Stimulated activated effector memory CD8-positive, alpha-beta T cell treated with anti-CD3 and anti-CD28 coated beads, Interleukin-12 subunit alpha, Interleukin-12 subunit beta, amount 100 ng/mL, for 72 hours (primary cell): ENCODE results near the gene EML6.
A peak's percentile ranks its signal among the peaks of the same experiment; 100 is the strongest.

Source experiments
- ATAC-seq: fragments of 150-1000 bp; cut with Tn5 transposase; 2 replicates; pipeline ENCODE4 v1.10.0; 2021
- DNase-seq, 2 donors: peaks; one replicate each; pipeline ENCODE4 v3.0.0; 2021 to 2022; ENCODE audit warnings: low spot score in 2 of 2
- H3K27ac Mint-ChIP-seq: one replicate; pipeline ENCODE4 v1.8.0; 2022; ENCODE audit warnings: mild to moderate bottlenecking, mixed read lengths
- H3K36me3 Mint-ChIP-seq: one replicate; pipeline ENCODE4 v1.8.0; 2022; ENCODE audit warnings: mild to moderate bottlenecking, mixed read lengths
- H3K4me1 Mint-ChIP-seq: one replicate; pipeline ENCODE4 v1.8.0; 2022; ENCODE audit warnings: mixed read lengths
- H3K4me3 Mint-ChIP-seq: one replicate; pipeline ENCODE4 v1.8.0; 2022; ENCODE audit warnings: mild to moderate bottlenecking, mixed read lengths
- H3K9me3 Mint-ChIP-seq: one replicate; pipeline ENCODE4 v1.8.0; 2022; ENCODE audit warnings: mixed read lengths

EML6 gene

DNA sequence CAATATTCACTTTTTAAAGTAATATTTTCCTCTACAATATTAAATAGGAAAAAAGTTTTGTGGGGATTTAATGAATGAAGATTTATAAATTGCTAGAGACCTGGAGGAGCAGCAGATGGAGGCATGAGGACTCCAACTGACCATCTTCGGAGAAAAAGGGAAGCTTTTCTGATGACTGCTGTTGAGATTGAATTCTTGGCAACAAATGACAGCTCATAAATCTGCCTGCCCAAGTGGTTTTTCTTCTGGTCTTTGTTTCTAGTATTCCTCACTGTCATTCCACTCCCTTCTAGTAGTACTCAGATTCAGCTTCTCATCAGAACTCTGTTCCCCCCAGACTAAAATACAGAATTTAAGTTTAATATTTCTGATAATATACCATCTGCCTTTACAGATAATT is 157.0 kb downstream of the EML6 start:
- Mint-ChIP-seq H3K9me3 (no peaks in the 10 kb centered on the region), H3K27ac (no peak overlapping the region), H3K4me3 (no peak overlapping the region), H3K4me1 (no peaks in the 10 kb centered on the region), H3K36me3 (no peaks in the 10 kb centered on the region)
- no peak for DNase-seq
- no peak for ATAC-seq

DNA sequence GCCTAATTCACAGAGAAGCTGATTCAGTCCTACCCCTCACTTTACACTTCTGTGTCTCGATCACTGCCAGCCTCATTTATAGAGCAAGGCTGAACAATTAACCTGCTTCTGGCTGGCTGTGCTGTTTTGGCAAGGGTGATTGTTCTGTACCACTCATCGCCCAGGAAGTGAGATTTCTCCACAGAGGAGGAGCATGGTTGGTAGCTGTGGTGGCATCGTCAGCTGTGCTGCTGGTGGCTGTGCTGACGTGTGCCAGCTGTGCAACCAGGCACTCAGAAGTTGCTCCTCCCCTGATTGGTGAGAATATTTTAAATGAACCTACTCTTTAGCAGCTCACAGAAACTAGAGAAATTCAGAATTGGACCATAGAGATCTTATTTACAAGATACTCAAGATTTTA is 158.3 kb downstream of the EML6 start:
- no peak overlapping the region for H3K27ac Mint-ChIP-seq
- H3K36me3 Mint-ChIP-seq: no peaks in the 10 kb centered on the region
- DNase-seq: no peak
- no peak overlapping the region for H3K4me3 Mint-ChIP-seq
- no peaks in the 10 kb centered on the region for H3K9me3 Mint-ChIP-seq
- ATAC-seq: peak; percentile 66
- no peaks in the 10 kb centered on the region for H3K4me1 Mint-ChIP-seq

- no peak overlapping the region for H3K27ac Mint-ChIP-seq
- DNase-seq (no peak), ATAC-seq (no peak)
- no peak overlapping the region for H3K4me3 Mint-ChIP-seq
- no peaks in the 10 kb centered on the region for H3K9me3 Mint-ChIP-seq
- H3K4me1 Mint-ChIP-seq: no peaks in the 10 kb centered on the region
- no peaks in the 10 kb centered on the region for H3K36me3 Mint-ChIP-seq
These were observed 162.4 kb downstream of the EML6 start for GRCh38 chr2:54885891-54886290.

- no peak overlapping the region for H3K27ac Mint-ChIP-seq
- no peaks in the 10 kb centered on the region for H3K36me3 Mint-ChIP-seq
- H3K4me1 Mint-ChIP-seq: no peaks in the 10 kb centered on the region
- DNase-seq: no peak
- ATAC-seq: no peak
- no peaks in the 10 kb centered on the region for H3K9me3 Mint-ChIP-seq
- no peak overlapping the region for H3K4me3 Mint-ChIP-seq
These were observed 164.5 kb downstream of the EML6 start for GRCh38 chr2:54887850-54888545.

DNA sequence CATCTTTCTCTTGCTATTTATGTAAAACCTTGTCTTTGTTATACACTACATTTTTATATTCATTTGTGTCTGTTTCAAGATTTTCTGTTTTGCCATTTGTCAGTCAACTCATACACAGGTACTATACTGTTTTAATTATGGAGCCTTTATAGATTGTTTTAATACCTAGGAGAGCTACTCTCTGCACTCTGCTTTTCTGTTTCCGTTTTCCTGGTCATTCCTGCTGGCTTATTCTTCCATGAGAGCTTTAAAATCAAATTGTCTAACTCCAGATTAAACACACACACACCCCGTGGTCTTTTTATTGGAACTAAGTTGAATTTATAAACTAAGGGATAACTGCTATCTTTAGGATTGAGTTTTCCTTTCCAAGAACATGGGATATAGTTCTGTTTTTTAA is 165.6 kb downstream of the EML6 start:
- no peaks in the 10 kb centered on the region for H3K4me1 Mint-ChIP-seq
- no peaks in the 10 kb centered on the region for H3K36me3 Mint-ChIP-seq
- no peak overlapping the region for H3K27ac Mint-ChIP-seq
- H3K4me3 Mint-ChIP-seq: no peak overlapping the region
- H3K9me3 Mint-ChIP-seq: no peaks in the 10 kb centered on the region
- ATAC-seq (no peak), DNase-seq (no peak)

- no peak for DNase-seq
- Mint-ChIP-seq H3K9me3 (no peaks in the 10 kb centered on the region), H3K27ac (no peak overlapping the region), H3K4me3 (no peak overlapping the region), H3K36me3 (no peaks in the 10 kb centered on the region), H3K4me1 (no peaks in the 10 kb centered on the region)
- no peak for ATAC-seq
These were observed 168.4 kb downstream of the EML6 start for GRCh38 chr2:54891909-54892308.

DNA sequence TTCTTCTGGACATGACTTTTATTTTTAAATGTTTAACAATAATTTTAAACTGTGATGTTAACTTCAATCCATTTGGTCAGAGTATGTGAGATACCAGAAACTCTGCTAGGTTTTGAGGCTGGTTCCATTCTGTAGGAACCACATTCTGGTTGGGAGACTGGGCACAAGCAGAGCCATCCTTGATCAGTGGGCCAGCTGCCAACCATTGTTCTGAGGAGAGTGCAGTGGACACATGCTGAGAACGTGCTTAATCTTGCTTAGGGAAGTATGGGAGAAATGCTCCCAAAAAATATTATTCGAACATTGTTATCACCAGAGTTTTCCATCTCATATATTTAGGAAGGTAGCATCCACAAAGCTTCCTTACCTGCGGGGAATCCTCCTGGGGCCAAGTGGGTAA is 171.0 kb downstream of the EML6 start:
- Mint-ChIP-seq H3K27ac (no peak overlapping the region), H3K9me3 (no peaks in the 10 kb centered on the region), H3K4me1 (peaks cover 5% of the 10 kb centered on the region), H3K36me3 (no peaks in the 10 kb centered on the region), H3K4me3 (no peak overlapping the region)
- no peak for ATAC-seq
- DNase-seq: no peak

DNA sequence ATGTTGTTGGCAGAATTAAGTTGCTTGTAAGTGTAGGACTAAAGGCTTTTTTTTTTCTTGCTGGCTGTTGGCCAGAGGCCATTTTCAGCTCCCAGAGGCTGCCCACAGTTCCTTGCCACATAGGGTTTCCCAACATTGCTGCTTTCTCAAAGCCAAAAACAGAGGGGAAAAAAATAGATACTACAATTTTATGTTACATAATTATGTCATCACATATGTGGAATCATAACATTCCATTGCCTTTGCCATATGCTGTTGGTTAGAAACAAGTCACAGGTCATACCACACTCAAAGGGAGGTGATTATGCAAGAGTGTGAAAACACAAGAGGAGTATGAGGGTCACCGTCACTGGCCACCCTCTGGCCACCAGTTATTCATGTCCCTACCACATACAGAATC is 172.3 kb downstream of the EML6 start:
- DNase-seq (no peak), ATAC-seq (no peak)
- Mint-ChIP-seq H3K4me1 (peaks cover 5% of the 10 kb centered on the region), H3K36me3 (no peaks in the 10 kb centered on the region), H3K27ac (no peak overlapping the region), H3K4me3 (no peak overlapping the region), H3K9me3 (no peaks in the 10 kb centered on the region)

GRCh38 chr2:54897420-54898310 is 174.2 kb downstream of the EML6 start:
- ATAC-seq (peak; percentile 55), DNase-seq (no peak)
- Mint-ChIP-seq H3K9me3 (no peaks in the 10 kb centered on the region), H3K27ac (no peak overlapping the region), H3K4me1 (peaks cover 5% of the 10 kb centered on the region), H3K4me3 (no peak overlapping the region), H3K36me3 (no peaks in the 10 kb centered on the region)

GRCh38 chr2:54898456-54899226 is 175.2 kb downstream of the EML6 start:
- no peak for ATAC-seq

DNA sequence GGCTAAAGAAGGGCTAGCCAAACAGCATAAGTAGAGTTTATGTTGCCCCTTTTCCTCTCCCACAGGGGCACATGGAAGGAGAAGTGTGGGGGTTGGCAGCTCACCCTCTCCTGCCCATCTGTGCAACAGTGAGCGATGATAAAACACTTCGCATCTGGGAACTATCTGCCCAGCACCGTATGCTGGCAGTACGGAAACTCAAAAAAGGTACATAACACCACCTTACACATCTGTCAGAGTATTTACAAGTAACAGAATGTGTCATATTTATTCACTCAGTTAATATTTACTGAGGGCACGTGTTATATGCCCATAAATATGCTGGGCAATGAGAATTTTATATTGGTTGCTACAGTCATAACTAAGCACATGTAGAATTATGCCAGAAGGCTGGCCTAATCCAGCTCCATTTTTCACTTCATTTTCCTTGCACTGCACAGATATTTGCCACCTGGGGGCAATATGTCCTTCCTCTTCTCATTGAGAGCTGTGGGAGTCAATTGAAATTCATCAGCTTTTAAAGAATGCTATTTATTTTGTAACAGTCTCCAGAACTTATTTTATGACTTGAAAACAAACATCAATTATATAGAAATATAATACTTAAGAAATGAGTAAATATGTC is 176.2 kb downstream of the EML6 start:
- no peak overlapping the region for H3K4me3 Mint-ChIP-seq
- H3K9me3 Mint-ChIP-seq: no peaks in the 10 kb centered on the region
- DNase-seq (no peak), ATAC-seq (no peak)
- no peaks in the 10 kb centered on the region for H3K36me3 Mint-ChIP-seq
- peaks cover 18% of the 10 kb centered on the region for H3K4me1 Mint-ChIP-seq
- no peak overlapping the region for H3K27ac Mint-ChIP-seq

More at GRCh38 chr2:54898456-54899226, 175.2 kb downstream of the EML6 start:
- H3K4me3 Mint-ChIP-seq: no peak overlapping the region
- H3K4me1 Mint-ChIP-seq: peaks cover 7% of the 10 kb centered on the region
- H3K27ac Mint-ChIP-seq: no peak overlapping the region
- no peaks in the 10 kb centered on the region for H3K36me3 Mint-ChIP-seq
- no peak for DNase-seq
- no peaks in the 10 kb centered on the region for H3K9me3 Mint-ChIP-seq

GRCh38 chr2:54901224-54901986 is 177.9 kb downstream of the EML6 start:
- no peaks in the 10 kb centered on the region for H3K9me3 Mint-ChIP-seq

DNA sequence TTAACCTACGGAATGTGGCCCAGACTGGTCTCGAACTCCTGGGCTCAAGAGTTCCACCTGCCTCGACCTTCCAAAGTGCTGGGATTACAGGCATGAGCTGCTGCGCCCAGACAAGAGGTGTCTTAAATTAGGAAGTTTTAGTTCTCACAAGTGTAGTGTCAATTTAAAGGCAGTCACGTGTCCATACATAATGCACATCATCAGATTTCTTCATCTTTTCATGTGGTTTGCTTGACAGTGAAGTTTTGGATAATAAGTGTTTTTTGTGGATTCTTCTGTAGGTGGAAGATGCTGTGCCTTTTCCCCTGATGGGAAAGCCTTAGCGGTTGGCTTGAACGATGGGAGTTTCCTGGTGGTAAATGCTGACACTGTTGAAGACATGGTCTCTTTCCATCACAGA is 179.3 kb downstream of the EML6 start:
- DNase-seq (no peak), ATAC-seq (no peak)
- peaks cover 14% of the 10 kb centered on the region for H3K4me1 Mint-ChIP-seq
- no peak overlapping the region for H3K27ac Mint-ChIP-seq
- H3K9me3 Mint-ChIP-seq: no peaks in the 10 kb centered on the region
- no peak overlapping the region for H3K4me3 Mint-ChIP-seq
- no peaks in the 10 kb centered on the region for H3K36me3 Mint-ChIP-seq

More at GRCh38 chr2:54901224-54901986, 177.9 kb downstream of the EML6 start:
- no peak overlapping the region for H3K27ac Mint-ChIP-seq
- H3K36me3 Mint-ChIP-seq: no peaks in the 10 kb centered on the region
- ATAC-seq: no peak
- no peak overlapping the region for H3K4me3 Mint-ChIP-seq
- DNase-seq: no peak
- peaks cover 18% of the 10 kb centered on the region for H3K4me1 Mint-ChIP-seq

DNA sequence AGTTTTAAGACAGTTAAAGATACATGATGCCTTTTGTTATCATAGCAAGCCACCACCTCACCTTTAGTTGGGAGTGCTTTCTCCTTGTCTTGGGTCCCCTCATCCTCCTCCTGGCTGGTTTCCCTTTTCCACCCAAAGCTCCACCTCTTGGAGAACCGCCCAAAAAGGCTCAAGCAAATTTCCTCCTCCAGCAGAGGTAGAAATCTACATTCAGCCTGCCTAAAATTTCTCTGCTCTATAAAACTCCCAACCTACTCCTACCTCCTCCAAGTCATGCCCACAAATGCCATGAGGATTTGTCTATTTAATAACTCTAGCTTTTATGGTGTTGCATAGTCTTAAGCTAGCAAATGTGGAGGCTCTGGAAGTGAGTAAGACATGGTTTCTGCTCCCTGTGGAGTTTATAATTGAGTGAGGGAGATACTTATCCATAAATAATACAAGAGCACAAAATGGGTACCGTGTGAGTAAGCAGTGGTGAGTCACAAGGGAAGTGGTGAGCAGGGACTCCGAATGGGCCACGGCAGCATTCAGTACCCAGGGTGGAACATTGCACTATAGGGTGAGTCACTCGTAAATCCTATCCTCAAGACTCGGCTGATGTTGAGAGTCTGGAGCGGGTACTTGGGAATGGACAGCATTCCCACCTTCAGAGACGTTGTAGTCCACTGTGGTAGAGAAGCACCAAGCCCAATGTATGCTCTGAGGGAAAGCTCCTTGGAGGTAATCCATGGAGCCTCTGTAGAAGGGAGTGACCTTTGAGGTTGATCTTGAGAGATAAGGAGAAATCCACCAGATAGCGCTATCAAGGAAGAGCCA is 180.5 kb downstream of the EML6 start:
- peak overlapping the region; percentile 87 for H3K27ac Mint-ChIP-seq
- no peaks in the 10 kb centered on the region for H3K36me3 Mint-ChIP-seq
- H3K9me3 Mint-ChIP-seq: no peaks in the 10 kb centered on the region
- ATAC-seq (peak; percentile 100), DNase-seq (peak; percentile 12 to 64)
- peak overlapping the region; percentile 8 for H3K4me3 Mint-ChIP-seq
- H3K4me1 Mint-ChIP-seq: peaks cover 12% of the 10 kb centered on the region
